ENCODE measurements around the gene WBP1. TPM values are rescaled to one million over a fixed set of nuclear protein-coding genes. Genes with fewer than 3 reads are reported as not detected.

WBP1 gene
- polyA plus RNA-seq (2013, experiment 1 of 2), result 148 TPM
- 146 TPM for polyA plus RNA-seq (2013, experiment 2 of 2)

DNA sequence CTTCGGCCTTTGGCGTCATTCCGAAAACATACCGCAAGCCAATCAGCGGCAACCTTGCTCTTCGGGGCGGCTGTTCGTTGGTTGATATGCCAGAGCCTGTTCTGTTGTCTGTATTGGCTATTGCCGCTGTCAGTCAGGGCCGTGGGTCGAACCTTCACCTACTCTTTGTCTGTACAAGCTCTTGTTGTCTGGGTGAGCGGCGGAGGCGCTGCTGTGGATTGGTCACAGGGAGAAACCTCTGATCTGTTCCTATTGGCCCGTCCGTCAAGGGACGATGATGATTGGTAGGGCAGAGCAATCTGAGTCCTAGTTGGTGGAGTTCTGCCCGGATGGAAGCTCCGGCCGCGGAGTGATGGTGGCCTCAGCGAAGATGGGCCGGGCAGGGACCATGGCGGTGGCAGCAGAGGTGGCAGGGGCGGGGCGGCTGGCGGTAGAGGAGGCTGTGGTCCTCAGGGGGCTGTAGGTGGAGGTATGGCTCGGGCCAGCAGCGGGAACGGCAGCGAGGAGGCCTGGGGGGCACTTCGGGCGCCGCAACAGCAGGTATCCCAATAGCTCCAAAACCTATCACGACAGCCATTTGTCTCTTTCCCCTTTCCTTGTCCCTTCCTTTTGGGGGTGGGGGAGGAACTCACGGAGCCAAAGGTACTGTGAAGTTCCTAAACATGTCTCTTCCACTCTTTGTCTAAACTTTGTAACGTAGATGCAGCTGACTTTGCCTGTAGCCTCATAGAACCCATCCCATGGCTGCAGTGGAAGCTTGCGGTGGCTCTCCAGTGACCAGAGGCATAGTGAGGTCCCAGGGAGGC, at the start of gene WBP1:
Gene WBP1 (plus strand): TSS at position 307 of the 806 bp plus-strand sequence. CDS start 165 bp downstream, at position 472.
- Histone ChIP-seq H3K9ac (ENCODE audit: low read depth, low read length, poor library complexity) (peak within 1 kb of the TSS; percentile 89), H4K91ac (ENCODE audit: low read depth, low read length, poor library complexity) (no peak within 1 kb of the TSS)
- WGBS, 2 donors (ENCODE audit: extremely low coverage in 2 of 2, insufficient read length in 2 of 2, insufficient replicate concordance in 1 of 2), result no CpG with 5 or more reads among the region's 38 CpGs

GRCh38 chr2:74413001-74413698, 45.1 kb upstream of the WBP1 start:
- Histone ChIP-seq H3K9ac (ENCODE audit: low read depth, low read length, poor library complexity) (no peak overlapping the region), H2AK5ac (ENCODE audit: low read depth, low read length) (no peak overlapping the region), H3K79me1 (ENCODE audit: low read depth, low read length) (no peaks in the 10 kb centered on the region), H3K36me3 (replicated peaks in 1 of 2; ENCODE audit: control insufficient read depth in 2 of 2, insufficient read depth in 2 of 2, low read length in 2 of 2) (no peaks in the 10 kb centered on the region), H2BK120ac (ENCODE audit: low read depth, low read length) (no peak overlapping the region), H3K27me3 (ENCODE audit: control insufficient read depth in 3 of 3, insufficient read depth in 3 of 3, low read depth in 1 of 3, low read length in 3 of 3) (no peaks in the 10 kb centered on the region), H3K27ac (replicated peaks; ENCODE audit: low read length) (no peak overlapping the region), H3K4ac (ENCODE audit: low read length) (no peak overlapping the region), H2BK15ac (ENCODE audit: low read length) (no peak overlapping the region), H3K14ac (ENCODE audit: low read length) (no peak overlapping the region), H3K4me2 (ENCODE audit: insufficient read depth, low read length, poor library complexity, severe bottlenecking) (no peak overlapping the region), H2AFZ (ENCODE audit: low read length) (no peak overlapping the region), H3K4me1 (ENCODE audit: control insufficient read depth in 2 of 2, insufficient read depth in 1 of 2, low read depth in 1 of 2, low read length in 2 of 2) (peaks cover 0 to 2% of the 10 kb centered on the region in 2 donors), H4K8ac (ENCODE audit: low read depth, low read length) (no peak overlapping the region), H3K23ac (ENCODE audit: low read depth, low read length, poor library complexity) (no peak overlapping the region), H3K9me3 (replicated peaks in 1 of 2; ENCODE audit: control insufficient read depth in 2 of 2, insufficient read depth in 1 of 2, low read depth in 1 of 2, low read length in 2 of 2) (peaks cover 0 to 3% of the 10 kb centered on the region in 2 donors), H2BK5ac (ENCODE audit: low read length) (no peak overlapping the region), H3K18ac (ENCODE audit: low read length) (no peak overlapping the region), H2BK12ac (ENCODE audit: low read length) (no peak overlapping the region), H4K91ac (ENCODE audit: low read depth, low read length, poor library complexity) (no peak overlapping the region), H3K4me3 (ENCODE audit: low read length in 2 of 2) (peak overlapping the region in 1 of 2 donors; percentile 63)
- DNase-seq (ENCODE audit: low spot score), result no peak
- no CpG with 5 or more reads among the region's 8 CpGs for WGBS, 2 donors (ENCODE audit: extremely low coverage in 2 of 2, insufficient read length in 2 of 2, insufficient replicate concordance in 1 of 2)

More for the DNA sequence above, at the start of gene WBP1:
- Histone ChIP-seq H2AK5ac (ENCODE audit: low read depth, low read length) (peak within 1 kb of the TSS; percentile 77), H3K79me1 (ENCODE audit: low read depth, low read length) (peaks cover 8% of the 10 kb centered on the region), H3K4ac (ENCODE audit: low read length) (peak within 1 kb of the TSS; percentile 45), H2BK12ac (ENCODE audit: low read length) (peak within 1 kb of the TSS; percentile 11), H2BK5ac (ENCODE audit: low read length) (peak within 1 kb of the TSS; percentile 95), H2BK15ac (ENCODE audit: low read length) (no peak within 1 kb of the TSS), H2BK120ac (ENCODE audit: low read depth, low read length) (no peak within 1 kb of the TSS), H3K36me3 (replicated peaks in 1 of 2; ENCODE audit: control insufficient read depth in 2 of 2, insufficient read depth in 2 of 2, low read length in 2 of 2) (peaks cover 24 to 43% of the 10 kb centered on the region in 2 donors), H3K9me3 (replicated peaks in 1 of 2; ENCODE audit: control insufficient read depth in 2 of 2, insufficient read depth in 1 of 2, low read depth in 1 of 2, low read length in 2 of 2) (no peaks in the 10 kb centered on the region), H3K4me2 (ENCODE audit: insufficient read depth, low read length, poor library complexity, severe bottlenecking) (peak within 1 kb of the TSS; percentile 87), H3K14ac (ENCODE audit: low read length) (no peak within 1 kb of the TSS), H3K4me3 (ENCODE audit: low read length in 2 of 2) (peak within 1 kb of the TSS; percentile 92 to 99), H3K27me3 (ENCODE audit: control insufficient read depth in 3 of 3, insufficient read depth in 3 of 3, low read depth in 1 of 3, low read length in 3 of 3) (no peaks in the 10 kb centered on the region), H2AFZ (ENCODE audit: low read length) (peak within 1 kb of the TSS; percentile 90), H3K27ac (replicated peaks; ENCODE audit: low read length) (peak within 1 kb of the TSS; percentile 96), H3K18ac (ENCODE audit: low read length) (peak within 1 kb of the TSS; percentile 97), H3K23ac (ENCODE audit: low read depth, low read length, poor library complexity) (peak within 1 kb of the TSS; percentile 92), H3K4me1 (ENCODE audit: control insufficient read depth in 2 of 2, insufficient read depth in 1 of 2, low read depth in 1 of 2, low read length in 2 of 2) (peaks cover 7 to 18% of the 10 kb centered on the region in 2 donors), H4K8ac (ENCODE audit: low read depth, low read length) (no peak within 1 kb of the TSS)
- DNase-seq (ENCODE audit: low spot score), result peak; percentile 100

GRCh38 chr2:74414441-74414840, 43.8 kb upstream of the WBP1 start:
- Histone ChIP-seq H3K18ac (ENCODE audit: low read length) (no peak overlapping the region), H3K27me3 (ENCODE audit: control insufficient read depth in 3 of 3, insufficient read depth in 3 of 3, low read depth in 1 of 3, low read length in 3 of 3) (no peaks in the 10 kb centered on the region), H2BK5ac (ENCODE audit: low read length) (no peak overlapping the region), H3K14ac (ENCODE audit: low read length) (no peak overlapping the region), H3K23ac (ENCODE audit: low read depth, low read length, poor library complexity) (no peak overlapping the region), H3K9ac (ENCODE audit: low read depth, low read length, poor library complexity) (no peak overlapping the region), H4K8ac (ENCODE audit: low read depth, low read length) (no peak overlapping the region), H3K9me3 (replicated peaks in 1 of 2; ENCODE audit: control insufficient read depth in 2 of 2, insufficient read depth in 1 of 2, low read depth in 1 of 2, low read length in 2 of 2) (peaks cover 0 to 3% of the 10 kb centered on the region in 2 donors), H2BK15ac (ENCODE audit: low read length) (no peak overlapping the region), H2BK120ac (ENCODE audit: low read depth, low read length) (no peak overlapping the region), H2AFZ (ENCODE audit: low read length) (no peak overlapping the region), H3K4me2 (ENCODE audit: insufficient read depth, low read length, poor library complexity, severe bottlenecking) (no peak overlapping the region), H2BK12ac (ENCODE audit: low read length) (no peak overlapping the region), H3K79me1 (ENCODE audit: low read depth, low read length) (no peaks in the 10 kb centered on the region), H3K27ac (replicated peaks; ENCODE audit: low read length) (no peak overlapping the region), H3K36me3 (replicated peaks in 1 of 2; ENCODE audit: control insufficient read depth in 2 of 2, insufficient read depth in 2 of 2, low read length in 2 of 2) (no peaks in the 10 kb centered on the region), H3K4me1 (ENCODE audit: control insufficient read depth in 2 of 2, insufficient read depth in 1 of 2, low read depth in 1 of 2, low read length in 2 of 2) (peaks cover 0 to 2% of the 10 kb centered on the region in 2 donors), H4K91ac (ENCODE audit: low read depth, low read length, poor library complexity) (no peak overlapping the region), H2AK5ac (ENCODE audit: low read depth, low read length) (no peak overlapping the region), H3K4me3 (ENCODE audit: low read length in 2 of 2) (no peak overlapping the region), H3K4ac (ENCODE audit: low read length) (no peak overlapping the region)
- WGBS, 2 donors (ENCODE audit: extremely low coverage in 2 of 2, insufficient read length in 2 of 2, insufficient replicate concordance in 1 of 2), result no CpG with 5 or more reads among the region's 19 CpGs
- DNase-seq (ENCODE audit: low spot score), result no peak
